Suprapubic skin (tissue), 4 donors: ENCODE results near the gene NR2F1-AS1.

Experiments used
- EP300 ChIP-seq: sonication (generic); formaldehyde crosslinking; IDR thresholded peaks from one replicate; pipeline ENCODE4 v1.6.1; 2017; ENCODE audit warnings: antibody characterized with exemption
- POLR2A ChIP-seq, 2 donors: fragments of 450-650 bp; IDR thresholded peaks; one replicate each; pipeline ENCODE4 v1.6.1; 2017; ENCODE audit warnings: antibody characterized with exemption in 2 of 2, mild to moderate bottlenecking in 2 of 2, moderate library complexity in 2 of 2
- POLR2AphosphoS5 ChIP-seq, 3 donors: sonication (generic); formaldehyde crosslinking; IDR thresholded peaks; one replicate each; pipeline ENCODE4 v1.6.1; 2017; ENCODE audit warnings: antibody characterized with exemption in 3 of 3
- TF ChIP-seq, protein P1 (sequence below), 2 donors: fragments of 200-600 bp in 1 of 2; fragments of 450-650 bp in 1 of 2; sonication (generic) in 1 of 2; IDR thresholded peaks; one replicate each; pipeline ENCODE4 v1.5.1; 2016 to 2019; ENCODE audit warnings: antibody characterized with exemption in 2 of 2, mild to moderate bottlenecking in 1 of 2, moderate library complexity in 1 of 2

DNA sequence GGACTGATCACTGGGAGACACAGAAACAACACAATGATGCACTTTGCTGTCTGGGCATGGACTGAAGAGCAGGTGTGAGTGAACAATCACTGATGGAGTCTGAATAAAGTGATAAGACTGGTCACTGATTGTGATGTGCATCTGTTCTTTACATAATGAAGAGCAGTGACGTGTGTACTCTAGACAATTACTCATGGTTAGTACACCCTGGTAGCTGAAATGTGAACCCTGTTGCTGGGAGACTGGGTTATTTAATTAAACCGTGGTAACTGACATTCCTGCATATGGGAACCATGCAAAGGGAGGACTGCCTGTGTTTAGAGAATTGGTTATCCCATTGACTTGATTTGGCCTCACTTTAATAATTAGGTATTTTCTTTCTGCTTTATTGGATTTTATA, 202.9 kb downstream of the NR2F1-AS1 start:
- TF ChIP-seq, protein P1, sequence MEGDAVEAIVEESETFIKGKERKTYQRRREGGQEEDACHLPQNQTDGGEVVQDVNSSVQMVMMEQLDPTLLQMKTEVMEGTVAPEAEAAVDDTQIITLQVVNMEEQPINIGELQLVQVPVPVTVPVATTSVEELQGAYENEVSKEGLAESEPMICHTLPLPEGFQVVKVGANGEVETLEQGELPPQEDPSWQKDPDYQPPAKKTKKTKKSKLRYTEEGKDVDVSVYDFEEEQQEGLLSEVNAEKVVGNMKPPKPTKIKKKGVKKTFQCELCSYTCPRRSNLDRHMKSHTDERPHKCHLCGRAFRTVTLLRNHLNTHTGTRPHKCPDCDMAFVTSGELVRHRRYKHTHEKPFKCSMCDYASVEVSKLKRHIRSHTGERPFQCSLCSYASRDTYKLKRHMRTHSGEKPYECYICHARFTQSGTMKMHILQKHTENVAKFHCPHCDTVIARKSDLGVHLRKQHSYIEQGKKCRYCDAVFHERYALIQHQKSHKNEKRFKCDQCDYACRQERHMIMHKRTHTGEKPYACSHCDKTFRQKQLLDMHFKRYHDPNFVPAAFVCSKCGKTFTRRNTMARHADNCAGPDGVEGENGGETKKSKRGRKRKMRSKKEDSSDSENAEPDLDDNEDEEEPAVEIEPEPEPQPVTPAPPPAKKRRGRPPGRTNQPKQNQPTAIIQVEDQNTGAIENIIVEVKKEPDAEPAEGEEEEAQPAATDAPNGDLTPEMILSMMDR (IDR thresholded peaks at IDR 0.05) = no peak
- TF ChIP-seq EP300 (no peak), POLR2A (IDR thresholded peaks at IDR 0.05) (no peak), POLR2AphosphoS5 (IDR thresholded peaks at IDR 0.05) (no peak)
